ENCODE measurements around the gene TAGAP. TPM values are rescaled to one million over a fixed set of nuclear protein-coding genes. Genes with fewer than 3 reads are reported as not detected.

Gene TAGAP
- total RNA-seq, 1 experiment from 2014 or later = not detected

DNA sequence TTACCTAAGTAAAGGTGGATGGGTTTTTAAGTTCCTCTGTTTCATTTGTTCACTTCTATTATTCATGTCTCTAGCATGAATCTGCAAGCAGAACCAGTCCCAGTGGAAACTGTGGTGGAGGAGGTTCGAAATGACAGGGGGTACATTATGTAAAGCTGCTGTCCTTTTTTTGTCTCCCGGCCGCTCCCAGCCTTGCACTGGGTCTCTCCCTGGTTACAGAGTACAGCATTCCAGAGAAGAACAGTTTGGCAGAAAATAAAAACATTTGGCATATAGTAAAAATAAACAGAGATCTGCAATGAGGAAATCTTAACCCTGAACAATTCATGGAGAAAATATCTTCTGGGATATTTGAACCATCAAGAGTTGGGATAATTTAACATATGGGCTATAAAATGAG, 34.6 kb upstream of the TAGAP start:
- TF ChIP-seq, protein P1, sequence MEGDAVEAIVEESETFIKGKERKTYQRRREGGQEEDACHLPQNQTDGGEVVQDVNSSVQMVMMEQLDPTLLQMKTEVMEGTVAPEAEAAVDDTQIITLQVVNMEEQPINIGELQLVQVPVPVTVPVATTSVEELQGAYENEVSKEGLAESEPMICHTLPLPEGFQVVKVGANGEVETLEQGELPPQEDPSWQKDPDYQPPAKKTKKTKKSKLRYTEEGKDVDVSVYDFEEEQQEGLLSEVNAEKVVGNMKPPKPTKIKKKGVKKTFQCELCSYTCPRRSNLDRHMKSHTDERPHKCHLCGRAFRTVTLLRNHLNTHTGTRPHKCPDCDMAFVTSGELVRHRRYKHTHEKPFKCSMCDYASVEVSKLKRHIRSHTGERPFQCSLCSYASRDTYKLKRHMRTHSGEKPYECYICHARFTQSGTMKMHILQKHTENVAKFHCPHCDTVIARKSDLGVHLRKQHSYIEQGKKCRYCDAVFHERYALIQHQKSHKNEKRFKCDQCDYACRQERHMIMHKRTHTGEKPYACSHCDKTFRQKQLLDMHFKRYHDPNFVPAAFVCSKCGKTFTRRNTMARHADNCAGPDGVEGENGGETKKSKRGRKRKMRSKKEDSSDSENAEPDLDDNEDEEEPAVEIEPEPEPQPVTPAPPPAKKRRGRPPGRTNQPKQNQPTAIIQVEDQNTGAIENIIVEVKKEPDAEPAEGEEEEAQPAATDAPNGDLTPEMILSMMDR (conservative IDR thresholded peaks at IDR 0.05) = no peak
- Histone ChIP-seq H3K4ac (ENCODE audit: low read depth, low read length) (no peak overlapping the region), H3K14ac (ENCODE audit: insufficient read depth, low read length) (no peak overlapping the region), H3K27me3 (ENCODE audit: insufficient read depth, low read length) (no peaks in the 10 kb centered on the region), H2BK15ac (ENCODE audit: low read depth, low read length) (no peak overlapping the region), H4K91ac (ENCODE audit: insufficient read length, low read depth, low read length) (no peak overlapping the region), H2AFZ (ENCODE audit: low read length) (no peak overlapping the region), H2BK20ac (ENCODE audit: low read depth, low read length, poor library complexity, severe bottlenecking) (no peak overlapping the region), H3K9ac (ENCODE audit: extremely low read depth, insufficient read length, low read length) (no peak overlapping the region), H2AK5ac (ENCODE audit: insufficient read length, low read length) (no peak overlapping the region), H3K4me2 (ENCODE audit: insufficient read depth, insufficient read length, low read length) (no peak overlapping the region), H2BK5ac (ENCODE audit: insufficient read length, low read length) (no peak overlapping the region), H3K23me2 (ENCODE audit: insufficient read length, low read depth, low read length, poor library complexity, severe bottlenecking) (no peaks in the 10 kb centered on the region), H3T11ph (ENCODE audit: low read length) (no peak overlapping the region), H4K20me1 (ENCODE audit: control insufficient read depth, insufficient read depth, insufficient read length) (no peaks in the 10 kb centered on the region), H3K4me1 (ENCODE audit: insufficient read depth, low read length) (no peaks in the 10 kb centered on the region), H4K8ac (replicated peaks; ENCODE audit: insufficient read length, low read depth, low read length) (no peak overlapping the region), H3K9me3 (ENCODE audit: control insufficient read depth, low read depth, low read length) (no peaks in the 10 kb centered on the region), H2BK120ac (ENCODE audit: low read depth, low read length, poor library complexity, severe bottlenecking) (no peak overlapping the region), H3K79me2 (ENCODE audit: insufficient read depth, low read length) (no peaks in the 10 kb centered on the region), H4K5ac (ENCODE audit: insufficient read length, low read depth, low read length) (no peak overlapping the region), H3K23ac (ENCODE audit: insufficient read length, low read depth, low read length) (no peak overlapping the region), H2BK12ac (ENCODE audit: insufficient read length, low read depth, low read length) (no peak overlapping the region), H3K27ac (ENCODE audit: insufficient read length, low read depth, low read length) (no peak overlapping the region), H3K79me1 (ENCODE audit: insufficient read depth, low read depth, low read length, poor library complexity, severe bottlenecking) (no peaks in the 10 kb centered on the region), H3K18ac (ENCODE audit: insufficient read length, low read depth, low read length) (no peak overlapping the region), H3K56ac (ENCODE audit: insufficient read length, low read depth, low read length) (no peak overlapping the region)
- no peak overlapping the region for H3K27ac Mint-ChIP-seq
- no CpG with 5 or more reads among the region's 3 CpGs for WGBS (ENCODE audit: extremely low coverage, insufficient read length, low lambda C conversion rate)
- peaks cover 9% of the 10 kb centered on the region for H3K27me3 Mint-ChIP-seq (ENCODE audit: low read depth)
- H3K36me3 Mint-ChIP-seq (ENCODE audit: insufficient read depth in 1 of 3, low read depth in 3 of 3) = no peaks in the 10 kb centered on the region
- DNase-seq = no peak
- no peak overlapping the region for H3K4me3 Mint-ChIP-seq
- no peaks in the 10 kb centered on the region for H3K4me1 Mint-ChIP-seq
- no peaks in the 10 kb centered on the region for H3K9me3 Mint-ChIP-seq

Data from H9 (cell line).